K562 (cell line): ENCODE results near the gene TSPAN1. TPM values are rescaled to one million over a fixed set of nuclear protein-coding genes. Genes with fewer than 3 reads are reported as not detected.

Experiments used
- EP400 ChIP-seq: fragments of 450-650 bp; IDR thresholded peaks from 2 replicates; pipeline ENCODE4 v1.6.1; 2017; ENCODE audit warnings: antibody characterized with exemption, mild to moderate bottlenecking, moderate library complexity
- FOXK1 ChIP-seq: sonication (generic); formaldehyde crosslinking; IDR thresholded peaks from 2 replicates; pipeline ENCODE4 v1.8.0; 2022; ENCODE audit warnings: missing genetic modification reagents, mild to moderate bottlenecking, borderline replicate concordance
- ILK ChIP-seq: fragments of 450-650 bp; IDR thresholded peaks from 2 replicates; pipeline ENCODE4 v1.6.1; 2016; ENCODE audit warnings: missing genetic modification characterization, low read depth, mild to moderate bottlenecking, missing compliant biosample characterization, moderate library complexity, borderline replicate concordance
- KDM2B ChIP-seq: fragments of 250-450 bp; sonication (Bioruptor Pico); IDR thresholded peaks from 2 replicates; pipeline ENCODE4 v1.8.0; 2021; ENCODE audit warnings: mild to moderate bottlenecking, moderate library complexity
- KDM4B ChIP-seq, 2 experiments: fragments of 450-650 bp in 1 of 2; sonication (generic) in 1 of 2; IDR thresholded peaks; 2 replicates each; pipeline ENCODE4 v1.6.1; 2016 to 2017; ENCODE audit warnings: borderline replicate concordance in 2 of 2, antibody characterized with exemption in 1 of 2, low read depth in 1 of 2, mild to moderate bottlenecking in 1 of 2
- MIER1 ChIP-seq: fragments of 450-650 bp; IDR thresholded peaks from 2 replicates; pipeline ENCODE4 v1.6.1; 2016; ENCODE audit warnings: antibody characterized with exemption, mild to moderate bottlenecking, low read depth
- MTA1 ChIP-seq: fragments of 450-650 bp; IDR thresholded peaks from 2 replicates; pipeline ENCODE4 v1.6.1; 2017; ENCODE audit warnings: borderline replicate concordance
- MXI1 ChIP-seq: IDR thresholded peaks from 2 replicates; pipeline ENCODE4 v1.6.1; 2011; ENCODE audit warnings: low read depth, mild to moderate bottlenecking, improper control_type of control experiment, low read length
- NONO ChIP-seq, 2 experiments: fragments of 200-400 bp in 1 of 2; fragments of 450-650 bp in 1 of 2; formaldehyde crosslinking in 1 of 2; IDR thresholded peaks; 2 replicates each; pipeline ENCODE4 v1.6.1; 2017; ENCODE audit warnings: low read depth in 2 of 2, mild to moderate bottlenecking in 2 of 2, moderate library complexity in 2 of 2, low read length in 1 of 2
- TGIF2 ChIP-seq: sonication (generic); formaldehyde crosslinking; IDR thresholded peaks from 2 replicates; pipeline ENCODE4 v1.8.1; 2022; ENCODE audit warnings: mild to moderate bottlenecking, missing genetic modification reagents, moderate library complexity
- ZNF212 ChIP-seq: fragments of 450-650 bp; formaldehyde crosslinking; IDR thresholded peaks from 2 replicates; pipeline ENCODE4 v1.4.0; 2020; ENCODE audit warnings: mild to moderate bottlenecking
- ZNF324 ChIP-seq: fragments of 250-450 bp; sonication (Bioruptor Pico); IDR thresholded peaks from 2 replicates; pipeline ENCODE4 v1.4.0; 2020; ENCODE audit warnings: mild to moderate bottlenecking
- ZNF696 ChIP-seq: fragments of 250-450 bp; sonication (Bioruptor Pico); conservative IDR thresholded peaks from 2 replicates; pipeline ENCODE4 v1.4.0; 2020; ENCODE audit warnings: mild to moderate bottlenecking, moderate library complexity
- polyA plus RNA-seq, 8 experiments: library from polyadenylated mRNA; depleted of rRNA in 4 of 8; stranded (reverse) in 5 of 8; unstranded in 3 of 8; fragments of >200 nt; fragmentation: Nextera tagmentation in 2 of 8; fragmentation: Illumina TruSeq in 1 of 8; extraction: Ambion mirVana in 2 of 8; extraction: Trizol in 1 of 8; gene quantifications; 2 replicates each; pipeline versions ENCODE4 v1.2.1 to v1.2.3, GENCODE V29; 2011 to 2014; ENCODE audit warnings: inconsistent platforms in 1 of 8, missing spikeins in 1 of 8
- total RNA-seq, 7 experiments: library from RNA; depleted of rRNA in 6 of 7; stranded (reverse); fragments of >200 nt in 6 of 7; fragmentation: Illumina TruSeq in 2 of 7; extraction: Trizol in 2 of 7; gene quantifications; 2 replicates each; pipeline versions ENCODE4 v1.2.1 to v1.2.3, GENCODE V29; 2011 to 2021; ENCODE audit warnings: low replicate concordance in 1 of 7
- TF ChIP-seq, protein P1 (sequence below), 3 experiments: fragments of 200-800 bp in 1 of 3; fragments of 250-450 bp in 1 of 3; fragments of 450-650 bp in 1 of 3; sonication (Bioruptor Pico) in 1 of 3; sonication (Bioruptor generic) in 1 of 3; formaldehyde crosslinking in 1 of 3; IDR thresholded peaks; 2 replicates each; pipeline versions ENCODE4 v1.6.1 to v1.8.0; 2016 to 2022; ENCODE audit warnings: mild to moderate bottlenecking in 2 of 3, missing genetic modification characterization in 2 of 3, missing compliant biosample characterization in 1 of 3, moderate library complexity in 1 of 3
- TF ChIP-seq, protein P2 (sequence below): fragments of 450-650 bp; IDR thresholded peaks from 2 replicates; pipeline ENCODE4 v1.7.0; 2016; ENCODE audit warnings: borderline replicate concordance
- TF ChIP-seq, protein P3 (sequence below): sonication (generic); formaldehyde crosslinking; IDR thresholded peaks from 2 replicates; pipeline ENCODE4 v1.8.0; 2023; ENCODE audit warnings: mild to moderate bottlenecking, missing genetic modification reagents
- TF ChIP-seq, protein P4 (sequence below), 3 experiments: fragments of 200-800 bp in 1 of 3; sonication (Bioruptor generic) in 1 of 3; sonication (generic) in 1 of 3; formaldehyde crosslinking in 1 of 3; IDR thresholded peaks; 2 replicates each; pipeline versions ENCODE4 v1.6.1 to v1.8.0; 2016 to 2022; ENCODE audit warnings: mild to moderate bottlenecking in 2 of 3, missing compliant biosample characterization in 2 of 3, missing genetic modification characterization in 2 of 3, missing genetic modification reagents in 1 of 3

TSPAN1 gene
- total and polyA plus RNA-seq, 9 of the 15 experiments (the other 6 are each of a cell fraction or from before 2014, with no cell fraction given), result 0.58 TPM; not detected in 8

DNA sequence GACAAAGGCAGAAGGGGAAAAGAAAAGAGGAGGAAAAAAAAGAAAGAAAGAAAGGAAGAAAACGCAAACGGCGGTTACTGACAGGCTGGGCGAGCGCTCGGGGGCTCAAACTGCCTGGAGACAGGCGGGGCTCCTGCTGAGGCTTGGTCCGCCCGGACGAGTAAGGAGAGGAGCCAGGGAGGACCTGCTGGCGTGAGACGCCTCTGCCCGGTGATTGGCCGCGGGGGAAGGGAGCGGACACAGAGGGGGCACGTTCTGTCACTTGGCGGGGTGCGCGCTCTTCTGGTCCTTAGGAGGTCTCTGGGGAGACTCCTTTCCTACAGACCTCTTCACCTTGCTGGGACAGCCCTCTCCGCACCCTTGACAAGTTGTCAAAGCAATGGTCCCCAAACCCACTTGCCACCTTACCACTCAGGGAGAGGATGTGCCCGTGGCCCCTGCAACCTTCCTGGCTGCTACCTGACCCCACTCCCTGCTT is 41.7 kb upstream of the TSPAN1 start (continued):
- TF ChIP-seq, protein P1, sequence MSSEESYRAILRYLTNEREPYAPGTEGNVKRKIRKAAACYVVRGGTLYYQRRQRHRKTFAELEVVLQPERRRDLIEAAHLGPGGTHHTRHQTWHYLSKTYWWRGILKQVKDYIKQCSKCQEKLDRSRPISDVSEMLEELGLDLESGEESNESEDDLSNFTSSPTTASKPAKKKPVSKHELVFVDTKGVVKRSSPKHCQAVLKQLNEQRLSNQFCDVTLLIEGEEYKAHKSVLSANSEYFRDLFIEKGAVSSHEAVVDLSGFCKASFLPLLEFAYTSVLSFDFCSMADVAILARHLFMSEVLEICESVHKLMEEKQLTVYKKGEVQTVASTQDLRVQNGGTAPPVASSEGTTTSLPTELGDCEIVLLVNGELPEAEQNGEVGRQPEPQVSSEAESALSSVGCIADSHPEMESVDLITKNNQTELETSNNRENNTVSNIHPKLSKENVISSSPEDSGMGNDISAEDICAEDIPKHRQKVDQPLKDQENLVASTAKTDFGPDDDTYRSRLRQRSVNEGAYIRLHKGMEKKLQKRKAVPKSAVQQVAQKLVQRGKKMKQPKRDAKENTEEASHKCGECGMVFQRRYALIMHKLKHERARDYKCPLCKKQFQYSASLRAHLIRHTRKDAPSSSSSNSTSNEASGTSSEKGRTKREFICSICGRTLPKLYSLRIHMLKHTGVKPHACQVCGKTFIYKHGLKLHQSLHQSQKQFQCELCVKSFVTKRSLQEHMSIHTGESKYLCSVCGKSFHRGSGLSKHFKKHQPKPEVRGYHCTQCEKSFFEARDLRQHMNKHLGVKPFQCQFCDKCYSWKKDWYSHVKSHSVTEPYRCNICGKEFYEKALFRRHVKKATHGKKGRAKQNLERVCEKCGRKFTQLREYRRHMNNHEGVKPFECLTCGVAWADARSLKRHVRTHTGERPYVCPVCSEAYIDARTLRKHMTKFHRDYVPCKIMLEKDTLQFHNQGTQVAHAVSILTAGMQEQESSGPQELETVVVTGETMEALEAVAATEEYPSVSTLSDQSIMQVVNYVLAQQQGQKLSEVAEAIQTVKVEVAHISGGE (CRISPR knock-in tag; IDR thresholded peaks at IDR 0.05), result peak in 2 of 3 experiments; percentile 75 to 91; a peak in 4 of 6 replicates
- TF ChIP-seq, protein P2, sequence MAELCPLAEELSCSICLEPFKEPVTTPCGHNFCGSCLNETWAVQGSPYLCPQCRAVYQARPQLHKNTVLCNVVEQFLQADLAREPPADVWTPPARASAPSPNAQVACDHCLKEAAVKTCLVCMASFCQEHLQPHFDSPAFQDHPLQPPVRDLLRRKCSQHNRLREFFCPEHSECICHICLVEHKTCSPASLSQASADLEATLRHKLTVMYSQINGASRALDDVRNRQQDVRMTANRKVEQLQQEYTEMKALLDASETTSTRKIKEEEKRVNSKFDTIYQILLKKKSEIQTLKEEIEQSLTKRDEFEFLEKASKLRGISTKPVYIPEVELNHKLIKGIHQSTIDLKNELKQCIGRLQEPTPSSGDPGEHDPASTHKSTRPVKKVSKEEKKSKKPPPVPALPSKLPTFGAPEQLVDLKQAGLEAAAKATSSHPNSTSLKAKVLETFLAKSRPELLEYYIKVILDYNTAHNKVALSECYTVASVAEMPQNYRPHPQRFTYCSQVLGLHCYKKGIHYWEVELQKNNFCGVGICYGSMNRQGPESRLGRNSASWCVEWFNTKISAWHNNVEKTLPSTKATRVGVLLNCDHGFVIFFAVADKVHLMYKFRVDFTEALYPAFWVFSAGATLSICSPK, result no peak
- TF ChIP-seq MIER1 (0 out of 2 replicates have a peak, but pooled peaks have one; percentile 39), EP400 (no peak), MTA1 (no peak), MXI1 (no peak), TGIF2 (CRISPR knock-in tag) (no peak), FOXK1 (CRISPR knock-in tag) (peak; percentile 4; the same call in 1 of the 2 replicates), ZNF212 (CRISPR knock-in tag) (no peak), KDM4B (IDR thresholded peaks at IDR 0.05; ENCODE audit: borderline replicate concordance in 2 of 2, low read depth in 1 of 2) (no peak), KDM2B (CRISPR knock-in tag) (no peak), ZNF696 (no peak), ILK (tag) (no peak), ZNF324 (CRISPR knock-in tag) (no peak), NONO (IDR thresholded peaks at IDR 0.05; ENCODE audit: low read depth in 2 of 2, low read length in 1 of 2) (no peak)
- TF ChIP-seq, protein P3, sequence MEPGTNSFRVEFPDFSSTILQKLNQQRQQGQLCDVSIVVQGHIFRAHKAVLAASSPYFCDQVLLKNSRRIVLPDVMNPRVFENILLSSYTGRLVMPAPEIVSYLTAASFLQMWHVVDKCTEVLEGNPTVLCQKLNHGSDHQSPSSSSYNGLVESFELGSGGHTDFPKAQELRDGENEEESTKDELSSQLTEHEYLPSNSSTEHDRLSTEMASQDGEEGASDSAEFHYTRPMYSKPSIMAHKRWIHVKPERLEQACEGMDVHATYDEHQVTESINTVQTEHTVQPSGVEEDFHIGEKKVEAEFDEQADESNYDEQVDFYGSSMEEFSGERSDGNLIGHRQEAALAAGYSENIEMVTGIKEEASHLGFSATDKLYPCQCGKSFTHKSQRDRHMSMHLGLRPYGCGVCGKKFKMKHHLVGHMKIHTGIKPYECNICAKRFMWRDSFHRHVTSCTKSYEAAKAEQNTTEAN (CRISPR knock-in tag), result no peak
- TF ChIP-seq, protein P4, sequence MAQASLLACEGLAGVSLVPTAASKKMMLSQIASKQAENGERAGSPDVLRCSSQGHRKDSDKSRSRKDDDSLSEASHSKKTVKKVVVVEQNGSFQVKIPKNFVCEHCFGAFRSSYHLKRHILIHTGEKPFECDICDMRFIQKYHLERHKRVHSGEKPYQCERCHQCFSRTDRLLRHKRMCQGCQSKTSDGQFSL (CRISPR knock-in tag; IDR thresholded peaks at IDR 0.05), result no peak
- TF ChIP-seq, protein P4 (tag; IDR thresholded peaks at IDR 0.05), result no peak
